ENCODE measurements around the gene MOV10.

DNA sequence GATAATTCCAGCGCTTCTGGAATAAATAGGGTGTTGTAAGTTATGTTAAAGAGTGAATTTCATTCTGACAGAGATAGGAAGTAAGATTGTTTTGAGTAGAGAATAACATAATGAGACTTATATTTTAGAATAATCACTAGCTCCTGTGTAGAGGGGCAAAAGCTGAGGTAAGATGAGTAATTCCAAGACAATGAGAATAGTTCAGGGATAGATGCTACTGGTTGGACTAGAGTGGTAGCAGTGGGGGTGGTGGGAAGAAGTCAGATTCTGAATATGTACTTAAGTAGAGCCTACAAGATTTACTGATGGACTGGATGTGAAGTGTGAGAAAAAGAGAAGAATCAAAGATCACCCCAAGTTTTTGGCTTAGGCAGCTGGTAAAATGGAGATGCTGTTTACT lies 23.3 kb upstream of the MOV10 start:
- no peak for TF ChIP-seq EP300 (IDR thresholded peaks at IDR 0.05)
- TF ChIP-seq, protein P1, sequence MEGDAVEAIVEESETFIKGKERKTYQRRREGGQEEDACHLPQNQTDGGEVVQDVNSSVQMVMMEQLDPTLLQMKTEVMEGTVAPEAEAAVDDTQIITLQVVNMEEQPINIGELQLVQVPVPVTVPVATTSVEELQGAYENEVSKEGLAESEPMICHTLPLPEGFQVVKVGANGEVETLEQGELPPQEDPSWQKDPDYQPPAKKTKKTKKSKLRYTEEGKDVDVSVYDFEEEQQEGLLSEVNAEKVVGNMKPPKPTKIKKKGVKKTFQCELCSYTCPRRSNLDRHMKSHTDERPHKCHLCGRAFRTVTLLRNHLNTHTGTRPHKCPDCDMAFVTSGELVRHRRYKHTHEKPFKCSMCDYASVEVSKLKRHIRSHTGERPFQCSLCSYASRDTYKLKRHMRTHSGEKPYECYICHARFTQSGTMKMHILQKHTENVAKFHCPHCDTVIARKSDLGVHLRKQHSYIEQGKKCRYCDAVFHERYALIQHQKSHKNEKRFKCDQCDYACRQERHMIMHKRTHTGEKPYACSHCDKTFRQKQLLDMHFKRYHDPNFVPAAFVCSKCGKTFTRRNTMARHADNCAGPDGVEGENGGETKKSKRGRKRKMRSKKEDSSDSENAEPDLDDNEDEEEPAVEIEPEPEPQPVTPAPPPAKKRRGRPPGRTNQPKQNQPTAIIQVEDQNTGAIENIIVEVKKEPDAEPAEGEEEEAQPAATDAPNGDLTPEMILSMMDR (IDR thresholded peaks at IDR 0.05): no peak
- no peak for TF ChIP-seq POLR2A (IDR thresholded peaks at IDR 0.05; ENCODE audit: low read depth)
- TF ChIP-seq POLR2AphosphoS5 (IDR thresholded peaks at IDR 0.05): no peak
